GM11168 (cell line): Measurements from ENCODE around the gene CRISPLD2.
"Not testable (repeated sequence)": the region's sequence is repeated elsewhere in the genome, so short reads cannot be mapped to it uniquely, and the experiment has no call there.

ENCODE experiments used
- in situ Hi-C: fragments of 300-500 bp; cut with MboI; formaldehyde crosslinking; loops from one replicate; pipeline ENCODE4 v1.12.0; 2022; ENCODE audit warnings: low sequenced_read_pairs; ENCODE audit not compliant: unreplicated experiment

Gene CRISPLD2

GRCh38 chr16:84854759-84855158 lies 35.0 kb downstream of the CRISPLD2 start:
- in situ Hi-C loops: no loop called here

DNA sequence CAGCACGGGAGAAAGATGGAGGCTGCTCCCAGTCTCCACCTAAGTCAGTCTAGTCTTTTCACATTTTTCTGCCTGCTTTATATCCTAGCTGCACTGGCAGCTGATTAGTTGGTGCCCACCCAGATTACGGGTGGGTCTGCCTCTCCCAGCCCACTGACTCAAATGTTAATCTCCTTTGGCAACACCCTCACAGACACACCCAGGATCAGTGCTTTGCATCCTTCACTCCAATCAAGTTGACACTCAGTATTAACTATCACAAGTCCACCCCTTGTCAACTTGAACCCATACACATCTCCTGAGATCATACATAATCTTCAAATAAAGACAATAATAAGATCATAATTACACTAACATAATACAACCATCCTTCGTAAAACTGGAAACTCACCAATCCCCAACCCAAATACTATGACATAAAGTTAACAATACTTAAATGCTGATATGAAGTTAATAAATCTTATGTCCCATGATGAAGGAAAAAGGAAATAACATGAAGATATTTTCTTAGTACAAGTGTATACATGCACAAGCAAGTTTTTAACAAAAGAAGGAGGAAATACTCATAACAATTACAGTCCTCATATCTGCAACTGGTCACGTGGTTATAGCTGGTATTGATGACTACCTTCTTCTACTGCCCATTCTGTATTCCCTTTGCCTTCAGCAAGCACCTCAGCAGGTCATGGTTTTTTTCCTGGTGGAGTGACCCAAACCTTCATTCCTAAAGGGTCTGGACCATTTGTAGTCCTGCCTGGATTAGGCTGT lies 35.8 kb downstream of the CRISPLD2 start:
- in situ Hi-C loops: not testable (repeated sequence)

DNA sequence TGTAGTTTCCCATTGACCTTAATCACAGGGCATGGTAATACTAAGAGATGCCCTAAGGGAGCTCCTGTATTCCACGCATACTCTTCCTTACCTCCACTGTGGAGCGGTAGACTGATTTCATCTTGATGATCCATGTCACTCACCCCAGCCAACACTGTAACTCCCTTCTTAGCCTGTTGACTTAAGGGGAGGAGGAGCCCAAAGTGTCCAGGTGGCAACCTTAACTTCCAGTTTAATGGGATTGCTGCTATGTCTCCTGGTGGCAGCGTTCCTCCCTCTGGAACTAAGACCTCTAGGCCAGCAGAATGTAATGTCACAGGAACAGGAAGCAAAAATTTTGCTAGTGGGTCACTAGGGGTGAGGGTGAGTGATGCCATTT lies 36.4 kb downstream of the CRISPLD2 start:
- in situ Hi-C loops: not testable (repeated sequence)

GRCh38 chr16:84856811-84857210 lies 37.0 kb downstream of the CRISPLD2 start:
- in situ Hi-C loops: not testable (repeated sequence)

GRCh38 chr16:84859681-84860080 lies 39.9 kb downstream of the CRISPLD2 start:
- in situ Hi-C loops: no loop called here

DNA sequence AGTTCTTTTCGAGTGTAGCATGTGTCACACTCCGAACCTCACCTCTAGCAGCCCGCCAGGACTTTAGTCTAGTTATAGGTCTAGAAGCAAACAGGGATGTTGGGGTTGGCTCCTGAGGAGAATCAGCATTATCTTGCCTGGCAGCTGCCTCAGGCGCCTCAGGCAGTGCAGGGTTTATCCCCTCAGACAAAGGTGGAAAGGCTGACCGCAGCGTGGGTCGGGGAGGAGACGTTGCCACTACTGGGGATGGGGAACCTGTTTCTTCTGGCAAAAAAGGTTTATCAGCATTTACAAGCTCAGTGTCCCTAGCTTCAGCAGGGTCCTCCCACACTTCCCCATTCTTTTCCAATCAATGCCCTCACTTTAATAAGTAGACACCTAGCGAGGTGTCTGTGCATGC lies 40.6 kb downstream of the CRISPLD2 start:
- in situ Hi-C loops: no loop called here

DNA sequence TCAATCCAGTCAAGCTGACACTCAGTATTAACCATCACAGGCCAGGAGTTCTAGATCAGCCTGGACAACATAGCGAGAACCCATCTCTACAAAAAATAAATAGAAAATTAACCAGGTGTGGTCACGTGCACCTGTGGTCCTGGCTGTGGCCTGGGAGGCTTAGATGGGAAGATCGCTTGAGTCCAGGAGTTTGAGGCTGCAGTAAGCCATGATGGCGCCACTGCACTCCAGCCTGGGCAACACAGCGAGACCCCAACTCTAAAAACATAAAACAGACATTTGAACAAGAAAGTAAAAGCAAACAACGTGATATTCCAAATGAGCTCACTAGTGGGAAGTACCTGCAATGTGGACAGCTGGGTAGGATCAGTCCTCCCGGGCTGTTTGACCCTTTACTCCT lies 41.9 kb downstream of the CRISPLD2 start:
- in situ Hi-C loops: no loop called here

DNA sequence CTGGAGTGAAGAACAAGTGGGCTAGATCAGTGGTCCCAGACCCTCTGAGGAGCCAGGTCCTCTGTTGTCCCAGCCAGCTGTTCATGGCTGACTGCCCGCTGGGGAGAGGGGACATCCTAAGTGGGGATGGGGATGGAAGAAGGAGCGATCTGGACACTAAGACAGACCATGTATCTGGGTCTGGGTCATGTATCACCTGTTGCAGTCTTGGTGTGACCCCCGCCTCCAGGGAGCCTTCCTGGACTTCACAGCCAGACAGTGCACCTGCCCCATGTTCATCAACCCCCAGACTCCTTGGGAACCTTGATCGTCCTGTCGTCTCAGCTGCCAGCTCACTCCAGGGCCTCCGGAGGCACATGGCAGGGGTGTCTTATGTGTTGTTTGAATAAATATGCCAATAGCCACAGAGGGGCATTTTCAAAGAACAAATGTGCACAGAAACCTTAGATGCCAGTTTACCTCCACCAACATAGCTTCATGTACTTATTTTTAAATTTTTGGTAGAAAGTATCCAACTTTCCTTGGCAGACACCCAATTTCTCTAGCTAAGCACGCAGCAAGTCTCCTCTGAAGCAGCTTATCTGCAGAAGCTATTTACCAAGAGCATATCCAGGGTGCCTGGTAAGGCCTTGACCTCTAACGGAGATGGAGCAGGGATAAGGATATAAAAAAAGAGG lies 43.2 kb downstream of the CRISPLD2 start:
- in situ Hi-C loops: no loop called here

DNA sequence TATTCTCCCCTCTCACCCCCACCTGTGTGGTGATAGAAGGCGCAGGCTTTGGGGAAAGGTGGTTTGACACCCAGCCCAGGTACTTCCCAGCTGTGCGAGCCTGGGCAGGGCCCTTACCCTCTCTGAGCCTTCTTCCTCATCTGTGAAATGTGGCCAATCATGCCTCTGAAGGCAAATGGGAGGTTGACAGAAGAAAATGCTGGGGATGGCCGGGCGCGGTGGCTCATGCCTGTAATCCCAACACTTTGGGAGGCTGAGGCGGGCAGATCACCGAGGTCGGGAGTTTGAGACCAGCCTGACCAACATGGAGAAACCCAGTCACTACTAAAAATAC lies 43.7 kb downstream of the CRISPLD2 start:
- in situ Hi-C loops: no loop called here

DNA sequence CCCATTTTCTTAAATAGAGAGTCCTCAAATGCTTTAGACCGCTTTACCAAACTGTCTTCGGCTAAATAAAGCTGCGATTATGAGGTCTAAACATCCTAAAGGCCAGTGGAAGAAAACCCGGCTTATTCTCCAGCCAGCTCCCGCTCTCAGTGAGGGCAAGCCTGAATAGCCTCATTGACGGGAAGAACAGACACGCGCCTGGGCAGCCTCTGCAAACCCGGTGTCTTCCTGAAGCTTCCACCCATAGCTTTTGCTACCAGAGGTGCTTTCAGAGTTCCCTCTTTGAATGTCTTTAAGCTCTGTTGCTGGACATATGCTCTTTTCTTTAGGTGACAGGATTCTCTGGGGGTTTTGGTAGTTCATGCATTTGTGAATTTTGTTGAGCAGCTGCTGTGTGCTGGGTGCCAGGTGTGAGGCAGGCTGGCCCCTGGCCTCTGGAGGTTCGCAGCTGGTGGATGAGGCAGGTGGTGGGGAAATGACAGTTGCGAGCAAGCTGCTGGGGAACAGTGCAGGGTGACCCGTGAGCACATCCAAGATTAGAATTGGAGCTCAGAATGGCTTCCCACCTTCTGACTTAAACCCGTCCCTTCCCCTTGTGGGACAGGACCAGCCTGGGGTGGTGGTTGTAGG lies 44.7 kb downstream of the CRISPLD2 start:
- in situ Hi-C loops: no loop called here

DNA sequence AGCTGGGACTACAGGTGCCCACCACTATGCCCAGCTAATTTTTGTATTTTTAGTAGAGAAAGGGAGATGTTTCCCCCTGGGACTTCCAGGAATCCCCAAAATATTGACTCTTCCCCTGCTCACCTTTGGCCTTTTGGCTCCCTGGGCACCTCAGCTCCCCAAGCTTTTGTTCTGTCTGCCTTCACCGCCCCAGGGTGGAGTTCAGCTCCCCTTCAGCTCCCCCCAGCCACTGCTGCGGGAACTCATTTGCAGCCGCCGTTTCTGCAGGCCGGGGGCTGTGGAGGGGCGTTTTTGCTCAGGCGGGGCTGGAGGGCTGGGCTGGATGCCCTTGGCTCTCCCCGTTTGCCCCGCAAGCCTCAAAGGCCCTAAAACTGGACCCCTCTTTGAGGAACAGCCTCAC lies 47.9 kb downstream of the CRISPLD2 start:
- in situ Hi-C loops: no loop called here

DNA sequence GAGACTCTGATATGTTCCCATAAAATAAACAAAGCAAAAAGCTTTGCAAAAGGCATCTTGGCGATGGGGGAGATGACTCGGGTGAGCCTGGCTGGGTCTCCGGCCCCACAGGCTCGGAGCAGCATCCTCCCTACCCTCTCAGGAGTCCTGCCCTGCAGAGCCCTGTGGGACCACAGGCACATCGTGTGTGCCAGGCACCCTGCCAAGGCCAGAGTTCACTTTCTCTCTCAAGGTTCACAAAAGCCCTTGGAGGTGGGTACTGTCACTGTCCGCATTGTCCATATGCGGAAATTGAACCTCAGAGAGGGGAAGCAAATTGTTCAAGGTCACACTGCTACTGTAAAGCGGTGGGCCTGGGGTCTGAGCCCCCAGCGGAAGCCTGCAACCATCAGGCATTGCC lies 48.5 kb downstream of the CRISPLD2 start:
- in situ Hi-C loops: no loop called here

GRCh38 chr16:84868829-84869472 lies 49.2 kb downstream of the CRISPLD2 start:
- in situ Hi-C loops: no loop called here

DNA sequence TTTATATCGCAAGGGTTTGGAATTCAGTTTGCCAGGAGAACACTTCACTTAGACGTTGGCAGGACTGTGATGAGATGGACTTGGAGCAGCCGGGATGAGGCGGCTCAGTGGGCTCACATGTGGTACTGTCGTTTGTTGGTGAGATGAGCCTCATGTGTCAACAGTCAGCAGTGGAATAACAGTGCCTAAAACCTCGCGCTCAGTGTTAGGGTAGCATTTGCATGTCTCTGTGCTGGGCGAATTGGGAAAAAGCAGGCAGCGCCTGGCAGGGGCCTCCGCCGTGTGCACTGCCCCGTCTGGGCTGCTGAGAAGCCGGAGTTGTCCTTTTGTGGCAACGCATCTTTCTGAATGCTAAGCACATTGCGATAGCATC lies 49.7 kb downstream of the CRISPLD2 start:
- in situ Hi-C loops: no loop called here

DNA sequence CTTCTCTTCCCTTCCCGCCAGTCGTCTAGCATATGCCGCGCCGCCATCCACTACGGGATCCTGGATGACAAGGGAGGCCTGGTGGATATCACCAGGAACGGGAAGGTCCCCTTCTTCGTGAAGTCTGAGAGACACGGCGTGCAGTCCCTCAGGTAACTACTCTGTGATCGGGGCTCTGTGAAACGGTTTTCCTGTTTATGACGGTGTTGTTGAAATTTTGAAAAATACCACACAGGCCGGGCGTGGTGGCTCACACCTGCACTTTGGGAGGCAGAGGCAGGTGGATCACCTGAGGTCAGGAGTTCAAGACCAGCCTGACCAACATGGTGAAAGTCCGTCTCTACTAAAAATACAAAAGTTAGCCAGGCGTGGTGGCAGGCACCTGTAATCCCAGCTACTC lies 53.2 kb downstream of the CRISPLD2 start:
- in situ Hi-C loops: not testable (repeated sequence)

GRCh38 chr16:84874004-84874435 lies 54.2 kb downstream of the CRISPLD2 start:
- in situ Hi-C loops: no loop called here

DNA sequence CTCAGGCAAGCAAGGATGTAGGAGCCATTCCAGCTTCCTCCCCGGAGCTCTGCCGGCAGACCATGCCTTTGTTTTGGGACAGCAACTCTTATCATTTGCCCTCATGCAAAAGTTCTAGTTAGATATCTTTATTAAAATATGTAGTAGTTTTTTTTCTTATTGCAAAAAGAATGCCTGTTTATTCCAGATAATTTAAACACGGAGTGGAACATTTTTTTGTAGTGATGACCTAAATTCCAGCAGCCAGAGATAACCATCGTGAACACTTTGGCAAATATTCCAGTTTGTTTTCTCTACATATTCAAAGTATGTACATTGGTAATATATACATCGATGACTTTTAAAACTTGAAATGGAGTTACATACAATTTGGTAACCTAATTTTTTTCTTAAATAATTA lies 54.8 kb downstream of the CRISPLD2 start:
- in situ Hi-C loops: no loop called here

GRCh38 chr16:84874983-84875382 lies 55.2 kb downstream of the CRISPLD2 start:
- in situ Hi-C loops: no loop called here

DNA sequence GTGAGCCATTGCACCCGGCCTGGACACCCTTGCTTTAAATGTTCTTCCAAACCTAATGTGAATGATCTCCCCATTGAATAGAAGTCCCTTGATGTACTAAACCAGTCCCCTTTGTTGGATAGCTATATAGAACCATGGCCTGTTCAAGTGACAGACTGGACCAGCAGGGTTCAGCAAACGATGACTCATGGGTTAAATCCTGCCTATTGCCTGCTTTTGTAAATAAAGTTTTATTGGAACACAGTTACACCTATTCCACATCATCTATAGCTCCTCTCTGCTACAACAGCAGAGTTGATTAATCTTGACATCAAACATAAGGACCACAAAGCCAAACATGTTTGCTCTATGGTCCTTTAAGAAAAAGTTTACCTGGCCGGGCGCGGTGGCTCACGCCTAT lies 56.1 kb downstream of the CRISPLD2 start:
- in situ Hi-C loops: no loop called here

DNA sequence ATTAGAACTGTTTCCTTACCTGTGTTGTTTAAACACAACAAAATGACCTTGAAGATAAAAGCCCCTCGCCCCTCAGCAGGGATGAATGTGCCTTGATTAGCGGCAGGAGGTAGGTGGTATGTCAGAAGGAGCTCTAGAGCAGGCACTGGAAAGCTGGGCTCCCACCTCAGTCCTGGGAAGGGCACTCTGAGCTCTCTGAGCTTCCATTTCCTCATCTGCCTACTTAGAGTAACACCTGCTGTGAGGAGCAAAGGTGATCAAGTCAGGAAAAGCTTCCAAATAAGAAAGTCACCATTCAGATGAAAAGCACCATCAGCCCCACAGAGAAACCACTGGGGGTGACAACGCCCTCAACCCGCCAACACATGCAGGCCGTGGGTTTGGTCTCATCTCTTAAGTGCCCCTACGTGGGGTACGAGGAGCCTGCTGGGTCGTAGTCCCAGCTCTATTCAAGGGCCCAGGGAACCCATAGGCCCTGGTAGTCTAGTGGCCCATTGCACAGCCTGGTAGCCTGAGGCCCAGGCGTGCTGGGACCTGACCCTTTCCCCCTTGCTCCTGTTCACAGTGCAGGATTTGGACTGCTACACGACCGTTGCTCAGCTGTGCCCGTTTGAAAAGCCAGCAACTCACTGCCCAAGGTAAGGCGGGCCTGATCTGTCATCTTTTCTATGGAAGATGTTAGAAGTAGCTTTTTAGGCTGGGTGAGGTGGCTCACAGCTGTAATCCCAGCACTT lies 57.3 kb downstream of the CRISPLD2 start:
- in situ Hi-C loops: no loop called here

GRCh38 chr16:84878770-84879169 lies 59.0 kb downstream of the CRISPLD2 start:
- in situ Hi-C loops: no loop called here
